Panc1 (cell line): ENCODE results near the gene GRK1. TPM values are rescaled to one million over a fixed set of nuclear protein-coding genes. Genes with fewer than 3 reads are reported as not detected.

Experiments
- ATAC-seq: fragments of 200-7000 bp; cut with Tn5 transposase; 2 replicates; pipeline ENCODE4 v1.9.1; 2020; ENCODE audit warnings: mild to moderate bottlenecking, moderate library complexity
- BruUV-seq: library from RNA; stranded (reverse); fragments of 400-500 nt; replicated peaks from 2 replicates; lab custom pipeline; 2021; lab: Mats Ljungman, UMichigan
- CTCF ChIA-PET: fragments of 300-600 bp; sonication (Branson Sonifier 250); formaldehyde crosslinking; loops from one replicate; lab custom pipeline; 2022; ENCODE audit warnings: antibody characterized with exemption; lab: Charles Lee
- POLR2A ChIA-PET: fragments of 300-600 bp; sonication (Branson Sonifier 250); formaldehyde crosslinking; loops from one replicate; lab custom pipeline; 2022; ENCODE audit warnings: antibody characterized with exemption; lab: Charles Lee
- DNase-seq: peaks from one replicate; pipeline ENCODE4 v3.0.0-alpha.2; 2010; ENCODE audit warnings: low read depth, low spot score
- H3K27ac ChIP-seq: 2 replicates; pipeline ENCODE4 v1.5.1; 2011; ENCODE audit warnings: mild to moderate bottlenecking, low read length, inconsistent platforms
- H3K27me3 ChIP-seq: fragments of 200-500 bp; sonication (Bioruptor generic); 2 replicates; pipeline ENCODE4 v1.6.0; 2014; ENCODE audit warnings: low read length, inconsistent platforms; ENCODE audit not compliant: control insufficient read depth, insufficient read depth
- H3K36me3 ChIP-seq: fragments of 200-500 bp; sonication (Bioruptor generic); 2 replicates; pipeline ENCODE4 v1.5.1; 2014; ENCODE audit warnings: inconsistent platforms, mild to moderate bottlenecking, low read length, moderate library complexity; ENCODE audit not compliant: control insufficient read depth, insufficient read depth
- H3K4me1 ChIP-seq: 2 replicates; pipeline ENCODE4 v1.5.1; 2011; ENCODE audit warnings: inconsistent platforms, mild to moderate bottlenecking, low read length, moderate library complexity; ENCODE audit not compliant: control insufficient read depth, insufficient read depth
- H3K4me3 ChIP-seq, 2 experiments: 2 replicates each; pipeline ENCODE4 v1.5.1; 2011 to 2012; ENCODE audit warnings: low read depth in 2 of 2, low read length in 2 of 2, mild to moderate bottlenecking in 2 of 2, inconsistent platforms in 1 of 2, moderate library complexity in 1 of 2
- H3K9me3 ChIP-seq: fragments of 200-500 bp; sonication (Bioruptor generic); 2 replicates; pipeline ENCODE4 v1.5.1; 2014; ENCODE audit warnings: low read depth, mild to moderate bottlenecking, inconsistent platforms, low read length, moderate library complexity; ENCODE audit not compliant: control insufficient read depth, insufficient read depth
- POLR2AphosphoS5 ChIP-seq: IDR thresholded peaks from 2 replicates; pipeline ENCODE4 v1.6.1; 2012; ENCODE audit warnings: mild to moderate bottlenecking, low read depth, low read length, moderate library complexity
- SIN3A ChIP-seq: IDR thresholded peaks from 2 replicates; pipeline ENCODE4 v1.6.1; 2012; ENCODE audit warnings: low read depth, mild to moderate bottlenecking, low read length, moderate library complexity, borderline replicate concordance; ENCODE audit not compliant: insufficient read depth
- TCF7L2 ChIP-seq: IDR thresholded peaks from 2 replicates; pipeline ENCODE4 v1.6.1; 2011; ENCODE audit warnings: mild to moderate bottlenecking, low read depth, low read length, inconsistent platforms
- in situ Hi-C: cut with HindIII; loops from 2 replicates; pipeline ENCODE4 v1.10.0; 2016; ENCODE audit warnings: low sequenced_read_pairs, low pct_unique_long_range_greater_than_20kb
- intact Hi-C: fragments of 100-400 bp; cut with micrococcal nuclease; formaldehyde crosslinking; loops from one replicate; pipeline ENCODE4 v1.10.0; 2022; ENCODE audit not compliant: unreplicated experiment
- total RNA-seq: library from RNA; stranded (reverse); gene quantifications from one replicate; pipeline ENCODE4 v1.2.1, GENCODE V29; 2021; ENCODE audit not compliant: unreplicated experiment
- TF ChIP-seq, protein P1 (sequence below): fragments of 450-650 bp; IDR thresholded peaks from 2 replicates; pipeline ENCODE4 v1.5.1; 2017; ENCODE audit warnings: mild to moderate bottlenecking
- TF ChIP-seq, protein P2 (sequence below), 2 experiments: IDR thresholded peaks; 2 replicates each; pipeline ENCODE4 v1.6.1; 2011 to 2012; ENCODE audit warnings: low read depth in 2 of 2, control low read depth in 1 of 2, low read length in 1 of 2, mild to moderate bottlenecking in 1 of 2, moderate library complexity in 1 of 2; ENCODE audit not compliant: insufficient read depth in 1 of 2

Gene GRK1
- total RNA-seq, 1 experiment from 2014 or later = 1.8 TPM

DNA sequence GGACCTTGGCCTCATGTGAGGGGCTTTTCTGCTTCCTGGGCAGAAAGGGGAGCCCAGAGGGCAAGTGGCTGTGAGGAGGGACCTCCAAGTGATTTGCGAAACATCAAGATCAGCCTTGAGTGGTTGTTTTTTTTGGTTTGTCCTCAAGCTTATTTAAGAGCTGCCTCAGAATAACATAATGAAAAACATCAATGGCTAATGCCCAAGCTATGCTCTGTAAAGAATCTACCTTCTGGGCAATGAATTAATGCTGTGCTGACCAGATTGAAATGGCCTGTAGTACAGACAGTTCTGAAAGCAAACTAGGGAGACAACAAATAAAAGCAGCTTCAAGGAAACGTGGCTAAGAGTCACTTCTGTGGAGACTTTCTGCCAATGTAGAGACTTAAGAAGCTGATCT lies 100.3 kb downstream of the GRK1 start:
- CTCF ChIA-PET = no interaction called here
- Histone ChIP-seq H3K9me3 (peaks cover 2% of the 10 kb centered on the region; the same call in 1 of the 2 replicates), H3K36me3 (no peaks in the 10 kb centered on the region), H3K4me1 (no peaks in the 10 kb centered on the region), H3K4me3 (no peak overlapping the region), H3K27ac (no peak overlapping the region), H3K27me3 (no peaks in the 10 kb centered on the region)
- DNase-seq = no peak
- BruUV-seq = no TSS peak
- no peak for ATAC-seq
- no peak for TF ChIP-seq POLR2AphosphoS5
- no peak for TF ChIP-seq TCF7L2
- TF ChIP-seq, protein P1, sequence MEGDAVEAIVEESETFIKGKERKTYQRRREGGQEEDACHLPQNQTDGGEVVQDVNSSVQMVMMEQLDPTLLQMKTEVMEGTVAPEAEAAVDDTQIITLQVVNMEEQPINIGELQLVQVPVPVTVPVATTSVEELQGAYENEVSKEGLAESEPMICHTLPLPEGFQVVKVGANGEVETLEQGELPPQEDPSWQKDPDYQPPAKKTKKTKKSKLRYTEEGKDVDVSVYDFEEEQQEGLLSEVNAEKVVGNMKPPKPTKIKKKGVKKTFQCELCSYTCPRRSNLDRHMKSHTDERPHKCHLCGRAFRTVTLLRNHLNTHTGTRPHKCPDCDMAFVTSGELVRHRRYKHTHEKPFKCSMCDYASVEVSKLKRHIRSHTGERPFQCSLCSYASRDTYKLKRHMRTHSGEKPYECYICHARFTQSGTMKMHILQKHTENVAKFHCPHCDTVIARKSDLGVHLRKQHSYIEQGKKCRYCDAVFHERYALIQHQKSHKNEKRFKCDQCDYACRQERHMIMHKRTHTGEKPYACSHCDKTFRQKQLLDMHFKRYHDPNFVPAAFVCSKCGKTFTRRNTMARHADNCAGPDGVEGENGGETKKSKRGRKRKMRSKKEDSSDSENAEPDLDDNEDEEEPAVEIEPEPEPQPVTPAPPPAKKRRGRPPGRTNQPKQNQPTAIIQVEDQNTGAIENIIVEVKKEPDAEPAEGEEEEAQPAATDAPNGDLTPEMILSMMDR = no peak
- TF ChIP-seq, protein P2, sequence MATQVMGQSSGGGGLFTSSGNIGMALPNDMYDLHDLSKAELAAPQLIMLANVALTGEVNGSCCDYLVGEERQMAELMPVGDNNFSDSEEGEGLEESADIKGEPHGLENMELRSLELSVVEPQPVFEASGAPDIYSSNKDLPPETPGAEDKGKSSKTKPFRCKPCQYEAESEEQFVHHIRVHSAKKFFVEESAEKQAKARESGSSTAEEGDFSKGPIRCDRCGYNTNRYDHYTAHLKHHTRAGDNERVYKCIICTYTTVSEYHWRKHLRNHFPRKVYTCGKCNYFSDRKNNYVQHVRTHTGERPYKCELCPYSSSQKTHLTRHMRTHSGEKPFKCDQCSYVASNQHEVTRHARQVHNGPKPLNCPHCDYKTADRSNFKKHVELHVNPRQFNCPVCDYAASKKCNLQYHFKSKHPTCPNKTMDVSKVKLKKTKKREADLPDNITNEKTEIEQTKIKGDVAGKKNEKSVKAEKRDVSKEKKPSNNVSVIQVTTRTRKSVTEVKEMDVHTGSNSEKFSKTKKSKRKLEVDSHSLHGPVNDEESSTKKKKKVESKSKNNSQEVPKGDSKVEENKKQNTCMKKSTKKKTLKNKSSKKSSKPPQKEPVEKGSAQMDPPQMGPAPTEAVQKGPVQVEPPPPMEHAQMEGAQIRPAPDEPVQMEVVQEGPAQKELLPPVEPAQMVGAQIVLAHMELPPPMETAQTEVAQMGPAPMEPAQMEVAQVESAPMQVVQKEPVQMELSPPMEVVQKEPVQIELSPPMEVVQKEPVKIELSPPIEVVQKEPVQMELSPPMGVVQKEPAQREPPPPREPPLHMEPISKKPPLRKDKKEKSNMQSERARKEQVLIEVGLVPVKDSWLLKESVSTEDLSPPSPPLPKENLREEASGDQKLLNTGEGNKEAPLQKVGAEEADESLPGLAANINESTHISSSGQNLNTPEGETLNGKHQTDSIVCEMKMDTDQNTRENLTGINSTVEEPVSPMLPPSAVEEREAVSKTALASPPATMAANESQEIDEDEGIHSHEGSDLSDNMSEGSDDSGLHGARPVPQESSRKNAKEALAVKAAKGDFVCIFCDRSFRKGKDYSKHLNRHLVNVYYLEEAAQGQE (IDR thresholded peaks at IDR 0.05; ENCODE audit: insufficient read depth in 1 of 2, low read depth in 2 of 2, low read length in 1 of 2) = no peak
- no peak for TF ChIP-seq SIN3A
- POLR2A ChIA-PET = no interaction called here
- in situ Hi-C loops (no loop called here), intact Hi-C loops (no loop called here)

DNA sequence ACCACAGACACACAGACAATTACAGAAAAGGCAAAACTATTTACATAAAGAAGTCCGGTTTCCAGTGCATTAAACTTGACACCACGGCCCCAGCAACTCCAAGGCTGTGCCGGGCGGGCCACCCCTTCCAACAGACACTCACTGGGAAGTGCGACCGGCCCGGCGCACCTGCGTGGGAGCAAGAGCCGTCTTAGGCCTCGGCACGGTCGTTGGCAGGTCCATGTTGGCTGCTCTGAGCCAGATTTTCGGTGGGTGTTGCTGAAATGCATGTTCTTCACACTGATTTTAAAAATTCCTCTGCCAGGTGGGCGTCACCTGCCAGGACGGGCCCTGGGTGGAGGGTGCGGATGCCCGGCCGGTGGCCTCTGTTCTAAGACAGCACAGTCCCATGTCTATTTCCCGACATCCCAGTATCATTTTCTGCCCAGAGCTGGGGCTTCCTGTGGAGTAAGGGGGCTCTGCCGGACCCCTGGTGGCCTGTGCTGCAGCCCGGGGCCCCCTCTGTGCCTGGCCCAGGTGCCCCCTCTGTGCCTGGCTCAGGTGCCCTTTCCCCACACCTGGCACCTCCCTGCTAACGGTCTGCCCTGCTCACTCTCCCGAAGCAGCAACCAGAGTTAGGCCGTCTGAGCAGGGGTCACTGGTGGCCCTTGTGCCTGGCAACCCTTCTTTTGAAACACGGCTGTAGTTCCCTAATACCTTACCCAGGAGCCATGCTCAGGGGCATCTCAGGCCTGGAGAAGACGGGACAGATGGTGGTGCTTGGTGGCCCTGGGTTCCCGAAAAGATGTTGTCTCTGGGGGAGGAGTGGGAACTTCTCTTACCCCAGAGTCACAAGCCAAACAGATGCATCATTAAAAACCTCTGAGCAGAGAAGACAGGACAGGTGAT lies 101.2 kb downstream of the GRK1 start:
- peaks cover 2% of the 10 kb centered on the region; the same call in 1 of the 2 replicates for H3K9me3 ChIP-seq
- BruUV-seq = no TSS peak
- ChIA-PET CTCF (no interaction called here), POLR2A (no interaction called here)
- no peak overlapping the region for H3K4me3 ChIP-seq
- H3K27me3 ChIP-seq = no peaks in the 10 kb centered on the region
- no peak for DNase-seq
- H3K4me1 ChIP-seq = no peaks in the 10 kb centered on the region
- no peak for ATAC-seq
- intact Hi-C loops (no loop called here), in situ Hi-C loops (no loop called here)
- no peak overlapping the region for H3K27ac ChIP-seq
- TF ChIP-seq, protein P2 (IDR thresholded peaks at IDR 0.05; ENCODE audit: insufficient read depth in 1 of 2, low read depth in 2 of 2, low read length in 1 of 2) = no peak
- no peak for TF ChIP-seq SIN3A
- no peak for TF ChIP-seq TCF7L2
- no peaks in the 10 kb centered on the region for H3K36me3 ChIP-seq
